ENCODE data around the gene ABCA4.

DNA sequence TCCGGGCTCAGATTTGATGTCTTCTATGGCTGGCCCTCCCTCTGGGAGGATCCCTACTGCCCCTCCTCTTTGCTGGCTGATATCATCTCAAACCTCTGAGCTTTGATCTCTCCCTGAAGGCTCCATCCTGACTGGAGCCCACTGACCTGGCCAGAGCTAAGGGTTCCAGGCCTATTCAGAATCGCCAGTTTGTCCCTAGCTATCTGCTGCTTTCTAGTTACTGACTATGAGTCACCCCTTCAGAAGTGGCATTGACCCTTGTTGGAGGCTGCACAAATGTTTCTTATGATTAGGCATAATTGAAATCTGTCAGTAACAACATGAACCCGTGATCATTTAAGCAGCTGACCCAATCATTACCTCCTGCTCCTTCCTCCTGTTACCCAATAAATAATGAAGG, 87.1 kb downstream of the ABCA4 start:
- TF ChIP-seq POLR2A (IDR thresholded peaks at IDR 0.05; ENCODE audit: low read length) (no peak), GATA1 (IDR thresholded peaks at IDR 0.05; ENCODE audit: low read depth, low read length) (no peak)
